AML-193 (cell line): ENCODE measurements around the gene MMP17.
"Not testable (repeated sequence)": the region's sequence is repeated elsewhere in the genome, so short reads cannot be mapped to it uniquely, and the experiment has no call there.

Experiments used
- DNase-seq, 2 experiments: peaks; one replicate each; lab custom pipeline; 2025; lab: John Stamatoyannopoulos, UW

The MMP17 gene

DNA sequence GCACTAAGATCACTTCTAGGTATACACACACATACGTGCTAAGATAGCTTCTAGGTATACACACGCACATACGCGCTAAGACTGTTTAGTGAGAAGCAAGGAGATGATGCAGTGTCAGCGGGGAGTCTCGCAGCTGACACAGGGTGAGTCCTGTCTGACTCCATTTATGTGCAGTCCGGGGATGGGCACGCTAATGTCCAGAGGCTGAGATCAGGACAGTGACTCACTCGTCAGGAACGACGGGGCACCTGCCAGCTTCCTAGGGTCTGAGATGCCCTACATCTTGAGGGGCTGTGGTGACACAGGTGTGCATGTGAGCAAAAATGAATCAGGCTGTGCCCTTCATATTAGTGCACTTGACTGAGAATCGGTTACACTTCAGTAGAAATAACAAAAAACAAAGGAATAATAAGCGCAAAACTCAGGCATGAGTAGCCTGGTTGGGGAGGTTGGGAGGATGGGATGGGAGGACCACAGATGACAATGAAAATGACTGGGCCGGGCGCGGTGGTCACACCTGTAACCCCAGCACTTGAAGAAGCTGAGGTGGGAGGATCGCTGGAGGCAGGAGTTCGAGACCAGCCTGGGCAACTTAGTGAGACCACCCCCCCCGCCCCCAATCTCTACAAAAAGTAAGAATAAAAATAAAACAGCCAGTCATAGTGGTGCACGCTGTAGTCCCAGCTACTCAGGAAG is 37.1 kb downstream of the MMP17 start:
- no peak for DNase-seq

DNA sequence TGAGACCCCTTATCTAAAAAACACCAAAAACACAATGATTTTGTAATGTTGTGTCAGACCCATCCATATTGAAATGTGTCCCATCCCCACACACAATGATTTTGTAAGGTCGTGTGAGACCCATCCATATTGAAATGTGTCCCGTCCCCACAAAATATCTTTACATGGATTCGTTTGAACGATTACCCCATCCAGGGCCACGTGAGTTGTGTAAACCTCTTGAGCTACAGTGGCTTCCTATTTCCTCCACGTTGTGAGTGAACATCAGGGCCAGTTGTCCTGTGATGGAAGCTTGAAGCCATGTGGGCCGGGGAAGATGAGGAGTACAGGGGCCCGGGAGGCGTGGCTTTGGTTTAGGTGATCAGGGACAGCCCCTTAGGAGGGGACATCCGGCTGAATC is 39.3 kb downstream of the MMP17 start:
- DNase-seq: no peak

- no peak for DNase-seq
Observed at GRCh38 chr12:131867891-131868675, 39.9 kb downstream of the MMP17 start.

DNA sequence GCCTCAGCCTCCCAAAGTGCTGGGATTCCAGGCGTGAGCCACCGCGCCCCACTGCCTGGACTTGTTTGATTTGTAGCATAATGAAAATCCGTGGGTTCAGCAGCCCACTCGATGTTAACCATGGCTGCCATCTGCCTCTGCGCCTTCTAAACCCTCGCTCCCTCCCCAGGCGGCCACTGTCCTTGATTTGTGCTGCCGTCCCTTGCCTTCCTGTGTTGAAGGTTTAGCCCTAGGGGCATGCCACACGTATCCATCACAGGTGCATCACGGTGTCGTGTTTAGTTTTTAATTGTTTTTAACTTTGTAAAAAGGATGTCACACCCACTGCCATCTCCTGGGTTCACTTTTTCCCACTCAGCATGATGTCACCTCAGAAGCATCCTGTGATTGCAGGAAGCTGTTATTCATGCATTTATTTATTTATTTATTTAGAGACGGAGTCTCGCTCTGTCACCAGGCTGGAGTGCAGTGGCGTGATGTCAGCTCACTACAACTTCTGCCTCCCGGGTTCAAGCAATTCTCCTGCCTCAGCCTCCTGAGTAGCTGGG is 41.8 kb downstream of the MMP17 start:
- no peak for DNase-seq

DNA sequence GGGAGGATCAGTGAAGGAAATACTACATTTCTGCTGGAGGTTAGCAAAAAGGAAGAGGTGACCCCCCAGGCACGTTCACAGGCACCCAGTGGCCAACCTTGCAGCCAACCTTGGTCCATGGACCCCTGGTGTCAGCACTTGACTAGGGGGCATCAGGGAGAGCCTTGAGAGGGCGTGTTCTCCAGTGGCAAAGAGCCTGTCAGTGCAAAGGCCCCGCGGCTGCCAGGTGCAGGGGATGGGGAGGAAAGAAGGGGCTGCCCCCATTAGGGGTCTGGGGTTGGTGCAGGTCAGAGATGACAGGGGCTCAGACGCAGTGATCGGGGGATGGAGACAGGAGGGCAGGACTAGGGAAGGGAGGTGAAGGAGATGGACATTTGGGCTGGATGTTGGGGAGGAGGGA is 43.5 kb downstream of the MMP17 start:
- no peak for DNase-seq

DNA sequence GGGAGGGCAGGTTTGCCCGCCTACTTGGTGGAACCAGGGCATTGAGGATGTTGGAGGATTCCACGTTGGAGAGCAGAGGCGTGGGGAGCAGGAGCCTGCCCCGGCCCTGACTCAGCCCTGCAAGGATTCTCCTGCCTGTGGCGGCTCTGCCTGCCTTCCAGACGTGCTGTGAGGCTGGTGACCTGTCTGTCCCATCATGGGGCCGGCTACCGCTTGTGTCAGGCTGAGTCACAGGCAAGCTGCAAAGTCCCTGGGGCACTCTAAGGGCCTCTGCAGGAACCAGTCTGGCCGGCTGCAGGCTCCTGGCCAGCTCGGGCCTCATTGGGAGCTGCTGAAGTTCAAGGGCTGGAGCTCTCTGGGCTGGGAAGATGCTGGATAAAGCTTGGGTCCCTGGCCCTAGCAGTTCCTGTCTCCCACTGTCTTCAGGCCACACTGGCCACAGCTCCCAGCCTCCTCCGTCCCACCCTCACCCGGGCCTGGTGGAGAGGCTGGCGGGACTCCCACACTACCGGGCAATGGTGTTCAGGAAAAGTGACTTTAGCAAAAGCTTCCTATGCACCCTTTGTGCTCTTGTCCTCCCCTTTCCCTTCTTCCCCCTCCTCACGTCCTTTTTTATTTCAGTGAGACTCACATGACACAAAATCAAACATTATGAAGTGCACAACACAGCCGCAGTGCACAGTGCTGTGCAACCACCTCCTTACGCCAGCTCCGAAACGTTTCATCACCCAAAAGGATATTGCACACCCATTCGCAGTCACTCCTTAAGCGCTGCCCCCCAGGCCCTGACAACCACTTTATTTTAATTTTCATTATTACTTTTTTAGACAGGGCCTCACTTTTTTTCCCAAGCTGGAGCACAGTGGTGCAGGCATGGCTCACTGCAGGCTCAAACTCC is 44.2 kb downstream of the MMP17 start:
- DNase-seq: no peak

DNA sequence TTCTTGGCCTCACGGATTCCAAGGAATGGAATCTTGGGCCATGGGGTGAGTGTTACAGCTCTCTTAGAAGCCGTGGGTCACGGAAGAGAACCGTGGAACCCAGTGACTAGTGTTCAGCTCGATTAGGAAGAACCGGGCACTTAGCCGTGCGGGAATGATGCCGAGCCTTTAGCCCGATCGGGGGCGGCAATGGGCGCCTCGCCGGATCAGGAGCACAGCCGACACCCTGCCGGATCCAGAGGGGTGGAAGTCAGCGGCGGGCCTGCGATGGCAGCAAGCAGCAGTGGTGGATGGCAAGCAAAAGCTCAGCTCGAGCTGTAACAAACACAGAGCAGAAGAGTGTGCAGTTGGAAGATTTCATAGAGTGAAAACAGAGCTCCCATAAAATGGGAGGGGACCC is 45.1 kb downstream of the MMP17 start:
- DNase-seq: no peak

DNA sequence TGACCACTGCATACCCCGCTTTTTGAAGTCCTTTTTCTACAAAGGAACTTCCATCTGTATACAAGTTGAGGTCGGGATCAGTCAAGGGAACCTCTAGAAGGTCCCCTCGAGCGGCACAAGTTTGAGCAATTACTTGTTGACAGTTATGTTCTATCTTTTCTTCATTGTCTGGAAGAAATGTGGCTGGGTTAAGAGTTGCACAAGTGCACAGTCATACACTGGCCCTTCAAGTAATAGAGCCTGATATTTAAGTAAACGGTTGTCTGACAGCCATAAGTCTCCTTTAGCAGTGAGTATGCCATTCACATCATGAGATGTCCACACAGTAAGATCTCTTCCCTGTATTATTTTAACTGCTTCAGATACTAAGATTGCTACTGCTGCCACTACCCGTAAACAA is 46.8 kb downstream of the MMP17 start:
- not testable (repeated sequence) for DNase-seq

DNA sequence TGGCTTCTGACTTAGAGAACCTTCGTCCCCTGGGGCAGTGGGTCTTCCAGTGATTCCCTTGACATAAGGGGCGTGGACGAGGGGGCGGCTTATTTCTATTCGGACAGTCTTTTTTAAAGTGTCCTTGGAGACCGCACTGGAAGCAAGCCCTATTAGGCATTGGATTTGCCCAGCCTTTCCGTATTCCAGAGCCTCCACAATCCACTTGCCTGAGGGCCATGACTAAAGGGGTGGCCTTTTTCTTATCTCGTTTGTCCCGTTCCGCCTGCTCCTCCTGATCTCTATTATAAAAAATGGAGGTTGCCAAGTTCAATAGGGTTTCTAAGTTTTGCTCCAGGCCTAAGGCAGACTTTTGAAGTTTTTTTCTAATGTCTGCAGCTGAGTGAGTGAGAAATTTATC is 49.0 kb downstream of the MMP17 start:
- DNase-seq: not testable (repeated sequence)

- DNase-seq: not testable (repeated sequence)
Observed at GRCh38 chr12:131878436-131878835, 50.2 kb downstream of the MMP17 start.

GRCh38 chr12:131882804-131883520 is 54.8 kb downstream of the MMP17 start:
- no peak for DNase-seq

GRCh38 chr12:131883521-131883900 is 55.3 kb downstream of the MMP17 start:
- no peak for DNase-seq

DNA sequence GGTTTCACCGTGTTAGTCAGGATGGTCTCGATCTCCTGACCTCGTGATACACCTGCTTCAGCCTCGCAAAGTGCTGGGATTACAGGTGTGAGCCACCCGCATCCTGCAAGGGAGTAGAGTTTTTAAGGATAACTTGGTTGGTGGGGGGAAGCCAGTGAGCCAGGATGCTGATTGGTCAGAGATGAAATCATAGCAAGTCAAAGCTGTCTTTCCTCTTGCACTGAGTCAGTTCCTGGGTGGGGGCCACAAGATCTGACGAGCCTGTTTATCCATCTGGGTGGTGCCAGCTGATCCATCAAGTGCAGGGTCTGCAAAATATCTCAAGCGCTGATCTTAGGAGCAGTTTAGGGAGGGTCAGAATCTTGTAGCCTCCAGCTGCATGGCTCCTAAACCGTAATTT is 56.9 kb downstream of the MMP17 start:
- DNase-seq: not testable (repeated sequence)

DNA sequence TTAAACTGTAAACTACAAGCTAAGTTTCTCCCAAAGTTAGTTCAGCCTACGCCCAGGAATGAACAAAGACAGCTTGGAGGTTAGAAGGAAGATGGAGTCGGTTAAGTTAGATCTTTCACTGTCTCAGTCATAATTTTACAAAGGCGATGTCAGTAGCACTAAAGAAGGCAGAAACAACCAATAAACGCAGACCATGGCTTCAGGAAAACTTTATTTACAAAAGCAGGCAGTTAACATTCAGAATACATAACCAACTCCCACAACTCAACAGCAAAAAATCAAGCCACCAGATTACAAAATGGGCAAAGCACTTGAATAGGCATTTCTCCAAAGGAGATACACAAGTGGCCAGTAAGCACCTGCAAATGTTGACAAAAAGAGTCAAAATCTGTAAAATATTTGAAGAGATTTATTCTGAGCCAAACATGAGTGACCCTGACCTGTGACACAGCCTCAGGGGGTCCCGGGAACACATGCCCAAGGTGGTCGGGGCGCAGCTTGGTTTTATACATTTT is 57.4 kb downstream of the MMP17 start:
- no peak for DNase-seq

GRCh38 chr12:131891722-131892121 is 63.5 kb downstream of the MMP17 start:
- not testable (repeated sequence) for DNase-seq

DNA sequence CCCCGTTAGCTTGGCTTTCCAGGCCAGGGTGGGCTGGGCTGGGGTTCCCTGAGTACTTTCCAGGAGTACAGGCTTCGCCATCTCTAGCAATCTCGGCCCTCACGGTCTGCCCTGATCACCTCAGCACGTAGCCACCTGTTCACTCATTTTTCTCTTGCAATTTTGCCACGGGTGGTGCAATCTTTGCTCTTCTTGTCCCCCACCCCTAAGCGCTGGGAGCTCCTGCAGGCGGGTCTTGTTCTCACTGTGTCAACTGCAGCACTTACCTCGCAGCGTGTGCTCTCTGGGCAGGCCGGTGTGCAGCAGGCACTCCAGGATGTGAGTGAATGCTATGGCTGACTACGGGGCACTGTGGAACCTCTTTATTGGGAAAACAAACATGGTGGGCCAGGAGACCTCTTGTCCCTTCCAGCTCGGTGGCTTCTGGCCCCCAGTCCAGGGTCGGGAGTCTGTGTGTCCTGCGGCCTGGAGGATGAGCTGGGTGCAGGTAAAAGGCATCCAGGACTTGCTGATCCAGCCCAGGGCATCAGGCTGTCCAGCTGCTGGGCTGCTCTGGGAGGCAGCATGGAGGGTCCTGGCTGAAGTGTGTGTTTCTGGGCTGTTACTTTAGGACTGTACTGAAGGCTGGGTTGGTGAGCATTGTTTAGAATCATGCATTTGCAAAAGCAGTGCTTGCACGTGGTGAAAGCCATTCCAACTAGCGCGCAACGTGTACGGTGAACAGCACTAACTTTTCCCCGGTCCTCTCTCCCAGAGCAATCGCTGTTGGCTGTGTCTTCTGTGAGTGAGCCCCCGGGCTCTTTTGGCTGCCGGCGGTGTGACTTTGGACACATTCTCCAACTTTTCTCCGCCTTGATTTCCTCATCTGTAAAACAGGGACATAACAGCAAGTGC is 64.8 kb downstream of the MMP17 start:
- DNase-seq: no peak

DNA sequence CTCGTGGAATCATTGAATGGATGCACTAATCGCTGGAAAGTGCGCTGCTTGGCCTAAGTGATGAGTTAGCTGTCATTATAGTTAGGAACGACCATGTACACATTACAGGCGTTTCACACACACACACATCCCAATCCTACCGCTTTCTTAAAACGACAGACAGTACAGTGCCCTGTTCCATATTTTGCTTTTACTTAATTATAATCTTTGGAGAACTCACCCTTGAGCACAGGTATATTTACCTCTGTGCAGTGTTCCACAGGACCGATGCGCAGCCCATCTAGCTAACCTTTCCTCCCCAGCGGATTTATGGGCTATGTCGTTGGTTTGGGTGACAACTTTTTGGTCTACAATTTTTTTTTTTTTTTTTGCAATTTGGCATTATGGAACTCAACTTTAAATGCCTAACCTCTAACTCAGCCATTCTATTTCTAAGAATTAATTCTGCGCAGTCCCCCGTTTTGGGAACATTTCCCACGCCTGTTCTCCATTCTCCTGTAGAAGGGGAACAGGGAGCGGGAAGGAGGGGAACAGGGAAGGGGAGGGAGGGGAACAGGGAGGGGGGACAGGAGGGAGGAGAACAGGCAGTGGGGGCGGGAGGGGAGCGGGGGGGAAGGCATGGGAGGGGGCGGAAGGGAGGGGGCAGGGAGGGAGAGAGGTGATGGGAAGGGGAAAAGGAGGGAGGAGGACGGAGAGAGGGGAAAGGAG is 65.6 kb downstream of the MMP17 start:
- DNase-seq: no peak

- peak; percentile 70 to 76 for DNase-seq
Observed at GRCh38 chr12:131894313-131894860, 66.2 kb downstream of the MMP17 start, which contains the start of gene ULK1. TSS of gene ULK1 (plus strand) at chr12:131894622. CDS start at chr12:131895002, 380 bp downstream.

DNA sequence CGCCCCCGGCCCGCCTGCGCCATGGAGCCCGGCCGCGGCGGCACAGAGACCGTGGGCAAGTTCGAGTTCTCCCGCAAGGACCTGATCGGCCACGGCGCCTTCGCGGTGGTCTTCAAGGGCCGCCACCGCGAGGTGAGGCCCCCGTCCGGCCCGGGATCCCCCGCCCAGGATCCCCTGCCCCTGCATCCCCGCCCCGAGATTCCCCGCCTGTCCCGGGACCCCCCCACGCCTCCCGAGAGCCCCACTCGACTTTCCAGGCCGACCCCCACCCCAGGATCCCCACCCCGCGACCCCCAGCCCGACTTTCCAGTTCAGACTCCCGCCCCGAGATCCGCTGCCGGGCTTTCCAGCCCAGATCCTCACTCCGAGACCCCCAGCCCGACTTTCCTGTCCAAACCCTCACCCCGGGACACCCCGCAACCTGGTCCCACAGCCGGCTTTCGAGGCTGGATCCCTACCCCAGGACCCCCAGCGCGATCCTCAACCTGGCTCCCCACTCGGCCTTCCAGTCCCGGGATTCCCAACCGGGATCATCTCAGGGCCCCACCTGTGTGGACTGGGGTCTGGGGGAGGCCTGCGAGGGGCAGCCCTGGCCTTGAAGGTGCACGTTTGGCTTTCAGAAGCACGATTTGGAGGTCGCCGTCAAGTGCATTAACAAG is 66.9 kb downstream of the MMP17 start:
- DNase-seq: no peak
